HG02759 (cell line): ENCODE data around the gene SHKBP1.
"Not testable (repeated sequence)": the region's sequence is repeated elsewhere in the genome, so short reads cannot be mapped to it uniquely, and the experiment has no call there.

Experiments used
- ATAC-seq: cut with Tn5 transposase; IDR thresholded peaks from one replicate; pipeline ENCODE4 v1.9.1; 2021; ENCODE audit warnings: mild to moderate bottlenecking, moderate library complexity; ENCODE audit not compliant: unreplicated experiment

The SHKBP1 gene

DNA sequence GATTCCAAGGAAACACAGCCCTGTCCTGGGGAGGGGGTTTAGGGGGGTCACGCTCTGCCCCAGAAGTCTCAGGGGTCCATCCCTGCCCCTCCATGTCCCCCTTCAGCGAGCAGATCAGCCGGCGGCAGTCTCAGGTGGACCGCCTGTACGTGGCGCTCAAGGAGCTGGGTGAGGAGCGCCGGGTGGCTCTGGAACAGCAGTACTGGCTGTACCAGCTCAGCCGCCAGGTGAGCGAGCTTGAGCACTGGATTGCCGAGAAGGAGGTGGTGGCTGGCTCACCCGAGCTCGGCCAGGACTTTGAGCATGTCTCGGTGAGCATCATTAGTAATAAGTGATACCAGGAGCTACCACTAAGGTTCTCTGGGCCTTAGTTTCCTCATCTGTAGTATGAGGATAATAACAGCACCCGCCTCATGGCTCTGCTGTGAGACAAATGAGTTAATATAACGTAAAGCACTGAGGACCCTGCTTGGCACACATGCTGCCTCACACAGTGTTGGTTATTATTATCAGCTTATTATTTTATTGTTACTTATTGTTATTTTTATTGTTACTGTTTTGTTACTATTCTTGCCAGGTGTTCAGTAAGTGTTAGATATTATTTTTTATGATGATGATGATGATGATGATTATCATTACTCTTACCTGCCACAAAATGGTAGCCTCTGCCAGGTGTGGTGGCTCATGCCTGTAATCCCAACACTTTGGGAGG lies 20.5 kb upstream of the SHKBP1 start:
- no peak for ATAC-seq

DNA sequence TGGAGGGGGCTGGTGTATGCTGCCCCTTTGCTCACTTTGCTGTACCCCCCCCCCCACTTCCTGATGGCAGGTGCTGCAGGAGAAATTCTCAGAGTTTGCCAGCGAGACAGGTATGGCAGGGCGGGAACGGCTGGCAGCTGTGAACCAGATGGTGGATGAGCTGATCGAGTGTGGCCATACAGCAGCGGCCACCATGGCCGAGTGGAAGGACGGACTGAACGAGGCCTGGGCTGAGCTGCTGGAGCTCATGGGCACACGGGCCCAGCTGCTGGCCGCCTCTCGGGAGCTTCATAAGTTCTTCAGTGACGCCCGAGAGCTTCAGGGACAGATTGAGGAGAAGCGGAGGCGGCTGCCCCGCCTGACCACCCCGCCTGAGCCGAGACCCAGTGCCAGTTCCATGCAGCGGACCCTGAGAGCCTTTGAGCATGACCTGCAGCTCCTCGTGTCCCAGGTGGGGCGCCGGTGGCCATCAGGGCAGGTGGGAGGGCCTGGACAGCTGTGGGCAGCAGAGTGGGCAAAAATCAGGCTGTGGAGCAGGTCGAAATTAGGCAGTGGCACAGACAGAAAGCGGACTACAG lies 19.6 kb upstream of the SHKBP1 start:
- no peak for ATAC-seq

DNA sequence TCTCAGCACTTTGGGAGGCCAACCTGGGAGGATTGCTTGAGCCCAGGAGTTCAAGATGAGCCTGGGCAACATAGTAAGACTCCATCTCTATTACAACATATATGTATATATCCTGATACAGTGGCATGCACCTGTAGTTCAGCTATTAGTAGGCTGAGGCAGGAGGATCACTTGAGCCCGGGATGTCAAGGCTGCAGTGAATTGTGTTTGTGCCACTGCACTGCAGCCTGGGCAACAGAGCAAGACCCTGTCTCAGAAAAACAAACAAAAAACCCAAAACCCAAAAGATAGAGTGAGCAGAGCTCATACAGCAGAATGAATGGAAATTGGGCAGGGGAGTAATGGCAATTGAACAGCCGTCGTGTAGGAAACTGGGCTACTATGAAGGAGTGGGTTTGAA lies 17.3 kb upstream of the SHKBP1 start:
- ATAC-seq: no peak

DNA sequence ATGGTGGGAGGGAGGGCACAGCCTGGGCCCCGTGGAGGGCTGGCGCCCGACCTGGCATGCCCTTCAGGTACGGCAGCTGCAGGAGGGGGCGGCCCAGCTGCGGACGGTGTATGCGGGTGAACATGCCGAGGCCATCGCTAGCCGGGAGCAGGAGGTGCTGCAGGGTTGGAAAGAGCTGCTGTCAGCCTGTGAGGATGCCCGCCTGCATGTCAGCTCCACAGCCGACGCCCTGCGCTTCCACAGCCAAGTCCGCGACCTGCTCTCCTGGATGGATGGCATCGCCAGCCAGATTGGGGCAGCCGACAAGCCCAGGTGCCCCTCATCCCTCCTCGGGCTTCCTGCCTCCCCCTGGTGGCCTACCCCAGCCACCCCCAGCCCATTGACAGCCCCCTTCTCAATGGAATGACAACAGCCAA lies 16.6 kb upstream of the SHKBP1 start:
- ATAC-seq: no peak

DNA sequence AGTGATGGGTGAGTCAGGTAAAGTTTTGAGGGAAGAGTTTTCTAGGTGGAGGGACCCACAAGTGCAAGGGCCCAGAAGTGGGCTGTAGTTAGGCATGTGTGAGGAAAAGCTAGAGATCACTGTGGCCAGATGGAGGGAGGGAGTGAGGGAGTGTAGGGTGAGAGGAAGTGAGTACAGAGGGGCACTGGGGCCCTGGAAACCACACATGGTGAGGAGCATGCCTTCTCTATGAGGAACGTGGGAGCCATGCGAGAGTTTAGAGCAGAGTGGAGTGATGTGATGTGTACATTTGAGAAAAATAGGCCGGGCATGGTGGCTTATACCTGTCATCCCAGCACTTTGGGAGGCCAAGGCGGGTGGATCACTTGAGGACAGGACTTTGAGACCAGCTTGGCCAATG lies 14.7 kb upstream of the SHKBP1 start:
- ATAC-seq: no peak

DNA sequence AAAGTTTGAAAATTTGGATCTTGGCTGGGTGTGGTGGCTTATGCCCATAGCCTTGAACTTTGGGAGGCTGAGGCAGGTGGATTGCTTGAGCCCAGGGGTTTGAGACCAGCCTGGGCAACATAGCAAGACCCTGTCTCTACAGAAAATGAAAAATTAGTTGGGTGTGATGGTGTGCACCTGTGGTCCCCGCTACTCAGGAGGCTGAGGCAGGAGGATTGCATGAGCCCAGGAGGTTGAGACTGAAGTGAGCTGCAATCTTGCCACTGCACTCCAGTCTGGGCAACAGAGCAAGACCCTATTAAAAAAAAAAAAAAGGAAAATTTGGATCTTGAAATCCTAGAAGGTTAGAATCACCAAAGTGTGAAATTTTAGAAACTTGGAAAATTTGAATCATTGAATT lies 12.1 kb upstream of the SHKBP1 start:
- not testable (repeated sequence) for ATAC-seq

DNA sequence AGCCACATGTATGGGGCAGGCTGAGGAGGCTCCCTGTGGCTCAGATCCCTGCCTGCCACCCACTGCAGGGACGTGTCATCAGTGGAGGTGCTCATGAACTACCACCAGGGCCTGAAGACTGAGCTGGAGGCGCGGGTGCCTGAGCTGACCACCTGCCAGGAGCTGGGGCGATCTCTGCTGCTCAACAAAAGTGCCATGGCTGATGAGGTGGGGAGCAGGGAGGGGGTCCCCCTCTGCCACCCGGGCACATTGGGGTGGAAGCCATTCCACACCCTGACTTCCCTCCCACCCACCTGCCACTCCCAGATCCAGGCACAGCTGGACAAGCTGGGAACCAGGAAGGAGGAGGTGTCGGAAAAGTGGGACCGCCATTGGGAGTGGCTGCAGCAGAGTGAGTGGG lies 11.3 kb upstream of the SHKBP1 start:
- ATAC-seq: no peak

DNA sequence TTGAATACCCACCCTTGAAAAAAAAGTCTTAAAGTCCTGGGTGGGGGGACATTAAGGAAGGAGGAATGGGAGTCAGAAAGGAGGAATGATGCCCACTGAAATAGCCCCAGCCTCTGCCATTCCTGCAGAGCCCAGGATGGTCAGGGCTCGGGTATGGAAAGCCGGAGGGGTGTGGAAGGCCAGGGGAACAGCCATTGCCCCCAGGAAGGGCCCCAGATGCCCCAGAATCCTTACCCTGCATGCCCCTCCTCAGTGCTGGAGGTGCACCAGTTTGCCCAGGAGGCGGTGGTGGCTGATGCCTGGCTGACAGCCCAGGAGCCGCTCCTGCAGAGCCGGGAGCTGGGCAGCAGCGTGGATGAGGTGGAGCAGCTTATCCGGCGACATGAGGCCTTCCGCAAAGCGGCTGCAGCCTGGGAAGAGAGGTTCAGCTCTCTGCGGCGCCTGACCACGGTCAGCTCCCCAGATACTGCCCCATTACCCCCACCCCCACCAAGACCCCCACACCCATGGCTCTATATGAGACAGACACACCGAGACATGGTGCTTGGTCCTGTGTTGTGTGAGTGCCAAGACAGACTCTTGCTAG lies 10.7 kb upstream of the SHKBP1 start:
- ATAC-seq: no peak

DNA sequence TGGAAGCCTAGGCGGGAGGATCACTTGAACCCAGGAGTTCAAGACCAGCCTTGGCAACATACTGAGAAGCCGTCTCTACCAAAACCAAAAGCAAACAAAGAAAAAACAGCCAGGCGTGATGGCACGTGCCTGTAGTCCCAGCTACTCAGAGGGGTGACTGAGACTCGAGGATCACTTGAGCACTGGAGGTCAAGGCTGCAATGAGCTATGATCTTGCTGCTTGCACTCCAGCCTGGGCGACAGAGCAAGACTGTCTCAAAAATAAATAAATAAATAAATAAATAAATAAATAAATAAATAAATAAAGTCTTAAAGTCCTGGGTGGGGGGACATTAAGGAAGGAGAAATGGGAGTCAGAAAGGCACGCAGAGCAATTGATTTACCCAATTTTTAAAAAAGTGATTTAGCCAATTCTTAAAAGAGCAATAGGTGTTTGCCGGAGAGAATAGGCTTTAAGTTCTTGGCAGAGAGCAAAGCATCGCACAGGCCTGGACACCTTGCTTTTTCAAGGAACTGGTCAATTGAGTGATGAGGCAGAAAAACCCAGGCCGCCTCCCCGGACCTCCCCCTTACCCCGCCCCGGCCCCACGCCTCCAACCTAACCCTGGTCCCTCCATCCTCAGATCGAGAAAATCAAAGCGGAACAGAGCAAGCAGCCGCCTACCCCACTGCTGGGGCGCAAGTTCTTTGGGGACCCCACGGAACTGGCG lies 9.5 kb upstream of the SHKBP1 start:
- ATAC-seq: no peak

DNA sequence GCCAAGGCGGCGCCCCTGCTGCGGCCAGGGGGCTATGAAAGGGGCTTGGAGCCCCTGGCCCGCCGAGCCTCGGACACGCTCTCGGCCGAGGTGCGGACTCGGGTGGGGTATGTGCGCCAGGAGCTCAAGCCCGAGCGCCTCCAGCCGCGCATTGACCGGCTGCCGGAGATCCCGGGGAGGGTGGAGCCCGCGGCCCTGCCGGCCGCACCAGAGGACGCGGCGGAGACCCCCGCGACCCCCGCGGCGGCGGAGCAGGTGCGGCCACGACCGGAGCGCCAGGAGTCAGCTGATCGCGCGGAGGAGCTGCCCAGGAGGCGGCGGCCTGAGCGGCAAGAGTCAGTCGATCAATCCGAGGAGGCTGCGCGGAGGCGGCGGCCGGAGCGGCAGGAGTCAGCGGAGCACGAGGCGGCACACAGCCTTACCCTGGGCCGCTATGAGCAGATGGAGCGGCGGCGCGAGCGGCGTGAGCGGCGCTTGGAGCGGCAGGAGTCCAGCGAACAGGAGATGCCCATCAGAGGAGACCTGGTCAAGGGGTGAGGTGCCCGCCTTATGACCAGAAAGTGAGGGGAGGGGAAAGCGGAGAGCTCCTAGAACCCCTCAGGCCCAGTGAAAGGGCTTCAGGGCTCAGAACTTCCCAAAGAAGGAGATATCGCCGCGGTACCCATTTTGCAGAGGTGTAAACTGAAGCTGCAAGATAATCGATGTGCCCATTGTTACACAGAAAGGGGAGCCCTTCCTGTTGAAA lies 8.8 kb upstream of the SHKBP1 start:
- no peak for ATAC-seq

DNA sequence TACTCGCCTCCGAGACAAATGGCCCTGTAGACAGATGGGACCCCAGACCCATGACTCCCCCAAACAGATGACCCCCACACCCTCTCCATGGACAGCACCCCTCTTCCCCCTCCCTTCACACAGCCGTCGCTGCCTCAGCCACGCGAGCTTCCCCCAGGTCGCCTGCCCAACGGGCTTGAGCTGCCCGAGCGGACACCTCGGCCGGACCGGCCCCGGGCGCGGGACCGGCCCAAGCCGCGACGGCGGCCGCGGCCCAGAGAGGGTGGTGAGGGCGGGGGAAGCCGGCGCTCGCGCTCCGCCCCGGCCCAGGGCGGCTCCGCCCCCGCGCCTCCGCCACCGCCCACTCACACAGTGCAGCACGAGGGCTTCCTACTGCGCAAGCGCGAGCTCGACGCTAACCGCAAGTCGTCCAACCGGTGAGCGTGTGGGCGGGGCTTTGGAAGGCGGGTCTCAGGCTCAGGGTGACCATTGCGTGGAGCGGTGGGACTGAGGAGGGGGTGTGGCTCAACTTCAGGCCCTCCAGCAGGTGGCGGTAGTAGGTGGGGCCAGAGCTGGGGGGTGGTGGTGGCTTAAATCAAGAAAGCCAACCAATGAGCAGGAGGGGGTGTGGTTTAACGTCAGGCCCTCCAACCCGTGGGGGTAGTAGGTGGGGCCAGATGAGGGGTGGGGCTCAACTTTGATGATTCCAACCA lies 6.2 kb upstream of the SHKBP1 start:
- peak; percentile 86 for ATAC-seq

DNA sequence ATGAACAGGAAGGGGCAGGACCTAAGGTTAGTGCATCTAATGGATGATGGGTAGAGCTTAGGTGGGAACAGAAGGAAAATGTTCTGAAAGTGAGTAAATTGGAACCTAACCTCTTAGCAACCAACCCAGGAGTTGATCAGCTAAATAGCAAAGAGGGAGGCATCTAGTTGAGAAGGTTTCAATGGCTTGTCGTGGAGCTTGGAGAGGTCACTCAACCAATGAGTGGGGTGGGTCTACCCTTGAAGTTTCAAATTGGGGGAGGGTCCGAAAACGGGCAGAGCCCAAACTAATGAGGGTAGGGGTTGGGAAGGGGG lies 5.7 kb upstream of the SHKBP1 start:
- ATAC-seq: no peak

DNA sequence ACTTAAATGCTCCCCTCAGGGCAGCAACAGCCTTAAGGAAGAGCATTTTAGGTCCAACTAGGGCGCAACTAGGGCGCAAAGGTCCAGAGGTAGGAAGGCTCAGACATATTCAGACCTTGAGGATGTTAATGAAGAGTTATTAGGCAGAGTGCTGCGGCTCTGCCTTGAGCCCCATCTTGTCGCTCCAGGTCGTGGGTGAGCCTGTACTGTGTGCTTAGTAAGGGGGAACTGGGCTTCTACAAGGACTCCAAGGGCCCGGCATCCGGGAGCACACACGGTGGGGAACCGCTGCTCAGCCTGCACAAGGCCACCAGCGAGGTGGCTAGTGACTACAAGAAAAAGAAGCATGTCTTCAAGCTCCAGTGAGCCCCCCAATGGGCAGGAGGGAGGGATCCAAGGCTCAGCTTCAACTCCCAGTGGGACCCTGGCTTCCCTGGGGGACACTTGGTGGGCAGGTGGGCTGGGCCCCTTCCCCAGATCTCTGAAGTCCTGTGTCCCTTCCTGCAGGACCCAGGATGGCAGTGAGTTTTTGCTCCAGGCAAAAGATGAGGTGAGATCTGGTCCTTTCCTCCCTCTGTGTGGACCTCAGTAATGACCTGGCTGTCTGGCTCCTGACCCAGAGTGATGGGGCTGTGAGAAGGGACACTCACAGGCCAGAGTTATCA lies 4.7 kb upstream of the SHKBP1 start:
- no peak for ATAC-seq

DNA sequence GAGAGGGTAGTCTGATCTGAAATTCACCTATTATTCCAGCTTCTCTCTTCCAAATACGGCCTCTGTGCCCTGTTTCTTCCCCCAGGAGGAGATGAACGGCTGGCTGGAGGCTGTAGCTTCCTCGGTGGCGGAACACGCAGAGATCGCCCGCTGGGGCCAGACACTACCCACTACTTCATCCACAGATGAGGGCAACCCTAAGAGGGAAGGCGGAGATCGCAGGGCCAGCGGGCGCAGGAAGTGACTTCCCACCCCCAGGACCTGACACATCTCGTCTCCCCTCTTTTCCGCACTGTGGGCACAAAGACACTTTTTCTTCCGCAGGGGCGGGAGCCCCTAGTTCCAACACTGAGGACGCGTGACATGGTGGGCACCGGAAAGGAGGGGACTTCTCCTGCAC lies 1.3 kb upstream of the SHKBP1 start:
- ATAC-seq: no peak

DNA sequence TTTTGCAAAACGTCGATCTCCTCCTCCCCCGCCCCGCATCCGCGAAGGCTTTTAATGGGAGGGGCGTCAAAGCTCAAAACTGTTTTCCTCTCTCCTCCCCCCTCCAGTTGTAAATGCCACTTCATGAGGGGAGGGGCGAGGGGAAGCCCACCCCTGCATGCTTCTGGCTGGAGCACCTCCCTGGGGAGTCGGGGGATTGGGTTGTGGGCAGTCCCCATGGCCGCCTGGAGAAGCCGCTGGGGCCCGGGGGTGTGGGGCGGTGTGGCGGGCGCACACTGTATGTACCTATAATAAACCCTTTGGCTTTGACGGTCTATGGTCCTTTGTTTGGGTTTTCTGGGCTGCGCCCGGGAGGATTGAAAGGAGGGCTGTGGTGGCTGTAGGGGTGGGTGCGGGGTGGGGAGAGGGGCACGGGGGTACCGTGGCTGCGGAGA lies 505 bp upstream of the SHKBP1 start:
- ATAC-seq: peak; percentile 26

DNA sequence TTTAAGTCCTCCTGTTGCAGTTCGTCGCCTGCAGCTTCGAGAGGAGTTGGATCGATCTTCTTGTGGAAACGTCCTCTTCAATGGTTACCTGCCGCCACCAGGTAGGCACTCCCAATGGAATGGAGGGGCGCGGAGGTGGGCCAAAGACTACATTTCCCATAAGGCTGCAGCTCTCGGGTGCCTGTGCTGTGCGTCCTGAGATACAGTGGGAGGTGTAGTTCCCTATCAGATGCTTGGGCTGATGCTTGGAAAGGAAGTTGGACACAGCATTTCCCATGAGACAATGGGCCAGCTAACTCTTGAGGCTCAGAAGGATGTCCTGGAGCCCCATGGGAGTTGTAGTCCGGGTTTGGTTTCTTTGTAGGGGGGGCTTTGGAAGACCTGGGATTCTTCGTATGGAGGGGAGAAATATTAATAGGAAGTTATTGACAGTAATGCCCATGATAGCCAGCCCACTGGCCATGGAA lies 1.8 kb downstream of the SHKBP1 start:
- ATAC-seq: no peak

DNA sequence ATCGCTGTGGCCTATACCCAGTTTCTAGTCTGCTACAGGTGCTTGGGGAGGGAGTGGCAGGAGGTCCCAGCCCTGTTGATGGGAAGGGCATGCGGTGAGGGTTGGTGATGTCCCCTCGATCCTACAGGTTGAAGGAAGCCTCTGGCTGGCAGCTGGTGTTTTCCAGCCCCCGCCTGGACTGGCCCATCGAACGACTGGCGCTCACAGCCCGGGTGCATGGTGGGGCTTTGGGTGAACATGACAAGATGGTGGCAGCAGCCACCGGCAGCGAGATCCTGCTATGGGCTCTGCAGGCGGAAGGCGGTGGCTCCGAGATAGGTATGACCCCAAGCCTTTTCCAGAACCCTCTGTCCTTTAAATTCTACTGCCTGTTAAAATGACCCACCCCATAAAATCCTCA lies 3.9 kb downstream of the SHKBP1 start:
- no peak for ATAC-seq

DNA sequence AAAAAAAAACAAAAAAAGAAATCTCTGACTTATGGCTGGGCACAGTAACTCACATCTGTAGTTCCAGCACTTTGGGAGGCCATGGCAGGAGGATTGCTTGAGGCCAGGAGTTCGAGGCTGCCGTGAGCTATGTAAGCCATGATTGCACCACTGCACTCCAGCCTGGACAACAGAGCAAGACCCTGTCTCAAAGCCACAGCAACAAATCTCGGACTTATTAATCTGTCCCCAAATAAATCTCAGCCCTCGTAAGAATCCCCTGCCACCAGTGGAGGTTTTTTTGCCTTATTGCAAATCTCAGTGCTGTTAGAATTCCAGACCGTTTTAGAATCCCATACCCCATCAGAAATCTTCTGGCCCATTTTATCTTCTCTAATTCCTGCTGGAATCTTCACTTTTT lies 4.9 kb downstream of the SHKBP1 start:
- ATAC-seq: no peak

DNA sequence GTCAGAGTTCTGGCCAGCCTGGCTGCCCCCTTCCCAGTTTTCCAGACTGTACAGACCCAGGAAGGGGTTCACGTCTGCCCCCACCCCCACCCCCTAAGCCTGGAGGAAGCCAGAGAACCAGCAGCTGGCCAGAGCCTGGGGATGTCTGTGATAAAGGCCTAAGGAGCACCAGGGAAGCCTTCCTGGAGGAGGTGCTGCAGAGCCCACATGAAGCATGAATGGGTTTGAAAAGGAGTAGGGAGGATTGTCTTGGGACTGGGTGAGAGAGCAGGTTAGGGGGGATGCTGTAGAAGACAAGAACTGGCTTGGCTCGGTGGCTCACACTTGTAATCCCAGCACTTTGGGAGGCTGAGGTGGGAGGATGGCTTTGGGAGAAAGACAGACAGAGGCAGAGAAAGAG lies 5.8 kb downstream of the SHKBP1 start:
- ATAC-seq: no peak

DNA sequence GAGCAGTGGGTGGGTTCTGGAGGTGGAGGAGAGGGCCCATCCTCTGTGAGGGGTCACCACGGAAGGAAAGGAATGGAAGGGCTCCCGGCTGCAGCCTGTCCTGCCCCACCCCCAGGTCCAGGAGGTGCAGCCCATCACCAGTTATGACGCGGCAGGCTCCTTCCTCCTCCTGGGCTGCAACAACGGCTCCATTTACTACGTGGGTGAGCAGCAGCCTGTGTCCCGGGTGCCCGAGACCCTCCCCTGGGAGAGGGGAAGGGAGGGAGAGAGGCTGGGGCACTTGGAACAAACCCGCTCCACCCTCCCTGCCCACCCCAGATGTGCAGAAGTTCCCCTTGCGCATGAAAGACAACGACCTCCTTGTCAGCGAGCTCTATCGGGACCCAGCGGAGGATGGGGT lies 6.6 kb downstream of the SHKBP1 start:
- no peak for ATAC-seq
